ENCODE measurements around the gene STK25.
A peak's percentile ranks its signal among the peaks of the same experiment; 100 is the strongest.
"Not testable (repeated sequence)": the region's sequence is repeated elsewhere in the genome, so short reads cannot be mapped to it uniquely, and the experiment has no call there.

The STK25 gene

GRCh38 chr2:241461693-241462677, 46.4 kb downstream of the STK25 start:
- no peak for DNase-seq

GRCh38 chr2:241460631-241461030, 47.8 kb downstream of the STK25 start:
- no peak for DNase-seq

- DNase-seq, result no peak
These were observed 48.9 kb downstream of the STK25 start for GRCh38 chr2:241459520-241459919.

GRCh38 chr2:241458687-241459086, 49.7 kb downstream of the STK25 start:
- no peak for DNase-seq

GRCh38 chr2:241456546-241456945, 51.8 kb downstream of the STK25 start:
- DNase-seq, result no peak

- no peak for DNase-seq
These were observed 53.4 kb downstream of the STK25 start for GRCh38 chr2:241454837-241455485.

GRCh38 chr2:241453919-241454318, 54.5 kb downstream of the STK25 start:
- not testable (repeated sequence) for DNase-seq

GRCh38 chr2:241451840-241452506, 56.4 kb downstream of the STK25 start:
- no peak for DNase-seq

GRCh38 chr2:241450092-241450491, 58.3 kb downstream of the STK25 start:
- not testable (repeated sequence) for DNase-seq

GRCh38 chr2:241445426-241445825, 63.0 kb downstream of the STK25 start:
- no peak for DNase-seq

GRCh38 chr2:241443486-241444223, 64.7 kb downstream of the STK25 start:
- DNase-seq, result peak; percentile 88
